ENCODE measurements around the gene MAP3K14. TPM values are rescaled to one million over a fixed set of nuclear protein-coding genes. Genes with fewer than 3 reads are reported as not detected.

MAP3K14 gene
- total and polyA plus RNA-seq, 2 of the 4 experiments (the other 2 are of a cell fraction): 4.1 to 21.7 TPM

DNA sequence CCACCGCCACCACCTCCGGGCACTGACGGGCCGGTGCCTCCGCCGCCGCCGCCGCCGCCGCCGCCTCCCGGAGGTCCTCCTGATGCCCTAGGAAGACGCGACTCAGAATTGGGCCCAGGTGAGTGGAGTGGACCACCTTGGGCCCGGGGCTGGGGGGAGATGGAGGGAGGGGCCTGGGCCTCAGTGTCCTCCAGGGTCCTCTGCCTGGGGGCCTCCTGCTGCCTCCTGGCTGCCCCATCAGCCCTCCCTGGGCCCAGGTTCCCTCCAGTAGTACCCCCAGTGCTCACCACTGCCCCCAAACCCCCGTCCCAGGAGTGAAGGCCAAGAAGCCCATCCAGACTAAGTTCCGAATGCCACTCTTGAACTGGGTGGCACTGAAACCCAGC, 74.8 kb downstream of the MAP3K14 start:
- TF ChIP-seq POLR2A (IDR thresholded peaks at IDR 0.05; ENCODE audit: low read depth, low read length) (no peak), MAFK (IDR thresholded peaks at IDR 0.05; ENCODE audit: low read depth, low read length) (no peak), FOS (IDR thresholded peaks at IDR 0.05; ENCODE audit: low read depth, low read length) (no peak), BHLHE40 (IDR thresholded peaks at IDR 0.05; ENCODE audit: low read depth, low read length) (no peak), RAD21 (IDR thresholded peaks at IDR 0.05; ENCODE audit: low read length) (no peak), CHD1 (IDR thresholded peaks at IDR 0.05; ENCODE audit: low read depth, low read length) (no peak), SMC3 (IDR thresholded peaks at IDR 0.05; ENCODE audit: low read depth, low read length) (no peak), MXI1 (IDR thresholded peaks at IDR 0.05; ENCODE audit: borderline replicate concordance, low read depth, low read length) (no peak)
- TF ChIP-seq, protein P1, sequence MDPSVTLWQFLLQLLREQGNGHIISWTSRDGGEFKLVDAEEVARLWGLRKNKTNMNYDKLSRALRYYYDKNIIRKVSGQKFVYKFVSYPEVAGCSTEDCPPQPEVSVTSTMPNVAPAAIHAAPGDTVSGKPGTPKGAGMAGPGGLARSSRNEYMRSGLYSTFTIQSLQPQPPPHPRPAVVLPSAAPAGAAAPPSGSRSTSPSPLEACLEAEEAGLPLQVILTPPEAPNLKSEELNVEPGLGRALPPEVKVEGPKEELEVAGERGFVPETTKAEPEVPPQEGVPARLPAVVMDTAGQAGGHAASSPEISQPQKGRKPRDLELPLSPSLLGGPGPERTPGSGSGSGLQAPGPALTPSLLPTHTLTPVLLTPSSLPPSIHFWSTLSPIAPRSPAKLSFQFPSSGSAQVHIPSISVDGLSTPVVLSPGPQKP (IDR thresholded peaks at IDR 0.05; ENCODE audit: borderline replicate concordance, low read depth, low read length): no peak
- H4K20me1 ChIP-seq (ENCODE audit: insufficient read depth, low read length): no peaks in the 10 kb centered on the region
- no peak overlapping the region for H3K4me3 ChIP-seq (ENCODE audit: insufficient read depth, low read depth, low read length)
- H3K4me1 ChIP-seq (ENCODE audit: control insufficient read depth, insufficient read depth, low read length): peaks cover 10% of the 10 kb centered on the region; the same call in 1 of the 2 replicates
- H3K4ac ChIP-seq (ENCODE audit: low read depth, low read length): no peak overlapping the region
- DNase-seq (no peak), ATAC-seq (ENCODE audit: low read depth) (no peak)
- H2AFZ ChIP-seq (replicated peaks; ENCODE audit: low read length, poor library complexity): no peak overlapping the region
- no peak overlapping the region for H2AK9ac ChIP-seq (replicated peaks; ENCODE audit: low read depth, low read length, poor library complexity)
- no peak overlapping the region for H3K23ac ChIP-seq (ENCODE audit: low read depth, low read length)
- in situ Hi-C loops (cut with MboI; ENCODE audit: low sequenced_read_pairs): no loop called here
- H3K9me3 ChIP-seq (ENCODE audit: control insufficient read depth, insufficient read depth, low read length): no peaks in the 10 kb centered on the region
- H4K91ac ChIP-seq (ENCODE audit: insufficient read depth, low read depth, low read length): no peak overlapping the region
- ChIA-PET POLR2A (ENCODE audit: unreplicated experiment) (no interaction called here), CTCF (interaction anchor here (1.6 kb wide), 1 partner anchor 23 kb away, joined by 3 read pairs; no protein-coding TSS in a partner anchor)
- no peak overlapping the region for H3K18ac ChIP-seq (ENCODE audit: low read depth, low read length)
- H4K8ac ChIP-seq (ENCODE audit: low read depth in 2 of 2, low read length in 2 of 2): no peak overlapping the region
- intact Hi-C loops (cut with micrococcal nuclease): no loop called here
- no peak overlapping the region for H3K9ac ChIP-seq (ENCODE audit: low read depth, low read length)
- H4K5ac ChIP-seq (ENCODE audit: low read depth, low read length): no peak overlapping the region
- peaks cover 0 to 9% of the 10 kb centered on the region in 2 experiments; a peak in 1 of 4 replicates for H3K79me1 ChIP-seq (ENCODE audit: low read depth in 1 of 2, low read length in 2 of 2)
- H3K4me2 ChIP-seq (ENCODE audit: low read depth, low read length): no peak overlapping the region
- no peak overlapping the region for H2BK20ac ChIP-seq (ENCODE audit: low read depth, low read length)
- peaks cover 4% of the 10 kb centered on the region; the same call in 1 of the 2 replicates for H3K27me3 ChIP-seq (ENCODE audit: control insufficient read depth, insufficient read depth, low read length)
- H2BK120ac ChIP-seq (ENCODE audit: low read depth, low read length): no peak overlapping the region
- H3K27ac ChIP-seq (ENCODE audit: insufficient read depth, low read length): no peak overlapping the region
- no peak overlapping the region for H2BK15ac ChIP-seq (ENCODE audit: low read depth, low read length)
- H3K36me3 ChIP-seq (ENCODE audit: control insufficient read depth, insufficient read depth, low read length): peaks cover 14% of the 10 kb centered on the region; the same call in 1 of the 2 replicates
- H3K14ac ChIP-seq (replicated peaks; ENCODE audit: low read depth, low read length): no peak overlapping the region
- no TSS peak for BruUV-seq (replicated peaks)
- dilution Hi-C loops (cut with HindIII; ENCODE audit: low sequenced_read_pairs, unreplicated experiment): no loop called here
- 0 out of 2 replicates have a peak, but pooled peaks cover 2% of the 10 kb centered on the region for H3K9me1 ChIP-seq (ENCODE audit: insufficient read depth, low read length)
- no peak overlapping the region for H2AK5ac ChIP-seq (ENCODE audit: low read depth, low read length)
- no peak overlapping the region for H2BK5ac ChIP-seq (ENCODE audit: low read depth, low read length, poor library complexity, severe bottlenecking)
- no CpG with 5 or more reads among the region's 18 CpGs for WGBS, 2 experiments (ENCODE audit: extremely low coverage in 2 of 2, insufficient read length in 1 of 2)
- no peak overlapping the region for H3K56ac ChIP-seq (ENCODE audit: extremely low read depth, insufficient read depth, low read length)
